ENCODE measurements around the gene FEM1C.

DNA sequence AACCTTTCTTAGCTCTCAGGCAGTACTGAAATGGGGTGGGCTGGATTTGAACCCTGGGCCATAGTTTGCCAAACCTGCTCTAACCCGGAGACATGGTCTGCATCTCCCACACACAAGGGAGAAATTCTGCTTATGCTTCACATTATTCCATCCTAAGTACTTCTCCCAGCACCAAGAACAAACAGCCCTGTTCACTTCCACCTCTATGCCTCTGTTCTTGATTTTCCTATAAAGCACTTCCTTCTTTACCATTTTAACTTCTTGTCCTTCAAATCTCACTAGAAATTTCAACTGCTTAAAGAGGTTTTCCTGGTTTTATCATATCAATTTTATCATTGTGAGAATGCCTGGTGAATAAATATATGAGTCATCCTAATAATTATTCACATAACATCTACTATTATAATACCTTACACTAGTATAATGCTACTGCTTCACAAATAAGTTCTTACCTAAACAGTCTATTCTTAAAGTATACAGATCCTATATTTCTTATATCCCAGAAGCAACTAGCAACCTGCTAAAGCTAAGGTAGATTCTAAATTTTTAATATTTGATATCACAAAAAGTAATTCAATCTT lies 12.7 kb downstream of the FEM1C start:
- TF ChIP-seq CTCF (IDR thresholded peaks at IDR 0.05) (no peak), EZH2 (IDR thresholded peaks at IDR 0.05) (no peak)

All from neural progenitor cell (in vitro differentiated cells).